Measurements from ENCODE around the gene MYCL.
"Not testable (repeated sequence)": the region's sequence is repeated elsewhere in the genome, so short reads cannot be mapped to it uniquely, and the experiment has no call there.

Gene MYCL

DNA sequence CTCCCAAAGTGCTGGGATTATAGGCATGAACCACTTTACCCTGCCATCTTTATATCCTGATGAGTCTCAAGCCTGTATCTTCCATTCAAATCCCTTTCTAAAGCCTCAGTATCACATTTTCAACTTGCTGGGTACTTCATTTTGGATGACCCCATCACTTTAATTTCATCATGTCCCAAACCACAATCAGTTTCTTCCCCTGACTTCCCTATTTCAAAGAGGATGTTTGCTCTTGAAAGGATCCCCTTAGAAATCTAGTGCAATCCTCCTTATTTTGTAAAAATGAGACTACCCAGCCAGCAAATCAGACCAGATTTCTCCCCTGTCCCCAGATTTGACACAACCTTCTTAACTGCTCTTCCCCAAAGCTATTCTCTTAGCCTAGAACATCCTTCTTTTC, 11.4 kb downstream of the MYCL start:
- DNase-seq (ENCODE audit: low spot score), result no peak

GRCh38 chr1:39886757-39887231, 14.9 kb downstream of the MYCL start:
- DNase-seq (ENCODE audit: low spot score), result no peak

GRCh38 chr1:39885516-39885915, 16.2 kb downstream of the MYCL start:
- no peak for DNase-seq (ENCODE audit: low spot score)

DNA sequence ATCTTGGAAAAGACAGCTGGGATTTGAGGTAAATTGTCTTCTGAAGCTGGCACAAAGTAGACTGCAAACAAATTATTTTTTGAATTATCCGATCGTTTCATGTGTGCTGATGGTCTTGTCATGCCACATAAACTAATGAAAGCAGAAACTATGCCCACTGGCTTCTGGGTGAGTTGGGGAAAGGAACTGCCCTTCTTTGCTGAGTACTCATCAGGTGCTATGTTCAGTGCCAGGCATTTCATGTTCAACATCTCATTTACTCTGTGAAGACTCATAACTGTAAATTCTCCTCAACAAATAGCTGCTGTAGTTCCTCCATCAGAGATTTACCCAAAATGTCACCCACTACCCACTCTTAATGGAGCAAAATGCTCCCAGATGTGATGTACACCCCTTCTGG, 19.6 kb downstream of the MYCL start:
- no peak for DNase-seq (ENCODE audit: low spot score)

GRCh38 chr1:39877980-39878956, 23.4 kb downstream of the MYCL start:
- no peak for DNase-seq (ENCODE audit: low spot score)

DNA sequence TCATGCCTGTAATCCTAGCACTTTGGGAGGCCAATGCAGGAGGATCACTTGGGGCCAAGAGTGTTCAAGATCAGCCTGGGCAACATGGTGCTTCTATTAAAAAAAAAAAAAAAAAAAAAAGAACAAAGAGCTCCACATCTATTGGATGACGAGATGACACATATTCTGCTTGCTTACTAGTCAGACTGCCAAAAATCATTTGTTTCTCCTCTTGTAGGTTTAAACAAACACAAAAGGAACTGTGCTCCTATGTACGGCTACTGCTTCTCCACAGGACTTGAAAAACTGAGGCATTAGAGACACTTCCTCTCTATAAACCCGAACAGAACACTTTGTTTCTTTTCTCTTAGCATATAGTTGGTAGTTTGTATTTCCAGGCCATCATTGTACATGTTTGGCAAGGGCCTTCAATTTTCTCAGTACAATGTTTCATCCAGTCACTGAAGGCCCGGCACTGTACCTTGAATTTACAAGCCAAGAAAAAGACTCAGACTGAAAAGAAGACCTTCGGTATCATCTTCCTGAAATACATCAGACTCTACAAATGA, 24.4 kb downstream of the MYCL start:
- no peak for DNase-seq (ENCODE audit: low spot score)

GRCh38 chr1:39876144-39876543, 25.6 kb downstream of the MYCL start:
- DNase-seq (ENCODE audit: low spot score), result no peak

DNA sequence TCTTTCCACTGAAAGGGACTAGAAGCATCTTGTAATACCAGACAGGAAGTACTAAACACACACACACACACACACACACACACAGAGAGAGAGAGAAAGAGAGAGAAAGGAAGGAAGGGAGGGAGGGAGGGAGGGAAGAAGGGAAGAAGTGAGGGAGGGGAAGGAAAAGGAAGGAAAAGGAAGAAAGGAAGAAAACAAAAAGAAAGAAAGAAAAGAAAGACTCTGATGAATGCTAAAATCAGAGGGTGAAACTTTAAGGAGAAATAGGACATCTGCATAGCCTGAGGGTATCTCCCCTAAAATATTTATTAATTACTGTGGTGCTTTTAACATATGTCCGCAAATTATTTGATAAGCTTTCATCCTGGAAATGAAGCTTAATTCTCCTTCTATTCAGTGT, 29.0 kb downstream of the MYCL start:
- DNase-seq (ENCODE audit: low spot score), result no peak

GRCh38 chr1:39871796-39872195, 29.9 kb downstream of the MYCL start:
- no peak for DNase-seq (ENCODE audit: low spot score)

GRCh38 chr1:39871043-39871442, 30.7 kb downstream of the MYCL start:
- DNase-seq (ENCODE audit: low spot score), result not testable (repeated sequence)

GRCh38 chr1:39869538-39870112, 32.1 kb downstream of the MYCL start:
- not testable (repeated sequence) for DNase-seq (ENCODE audit: low spot score)

DNA sequence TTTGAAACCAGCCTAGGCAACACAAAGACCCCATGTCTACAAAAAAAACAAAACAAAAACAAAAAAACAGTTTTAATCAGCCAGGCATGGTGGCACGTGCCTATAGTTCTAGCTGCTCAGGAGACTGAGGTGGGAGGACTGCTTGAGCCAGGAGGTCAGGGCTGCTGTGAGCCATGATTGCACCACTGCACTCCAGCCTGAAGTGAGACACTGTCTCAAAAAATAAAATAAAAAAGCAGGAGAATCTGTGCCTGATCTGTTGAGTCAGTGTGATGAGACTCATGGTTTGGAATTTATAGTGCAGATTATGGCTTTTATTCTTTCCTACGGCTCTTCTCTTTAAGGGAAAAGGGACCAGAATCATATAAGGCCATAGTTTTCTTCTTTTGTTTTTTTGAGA, 35.0 kb downstream of the MYCL start:
- DNase-seq (ENCODE audit: low spot score), result no peak

- no peak for DNase-seq (ENCODE audit: low spot score)
Observed at GRCh38 chr1:39865762-39866161, 36.0 kb downstream of the MYCL start.

DNA sequence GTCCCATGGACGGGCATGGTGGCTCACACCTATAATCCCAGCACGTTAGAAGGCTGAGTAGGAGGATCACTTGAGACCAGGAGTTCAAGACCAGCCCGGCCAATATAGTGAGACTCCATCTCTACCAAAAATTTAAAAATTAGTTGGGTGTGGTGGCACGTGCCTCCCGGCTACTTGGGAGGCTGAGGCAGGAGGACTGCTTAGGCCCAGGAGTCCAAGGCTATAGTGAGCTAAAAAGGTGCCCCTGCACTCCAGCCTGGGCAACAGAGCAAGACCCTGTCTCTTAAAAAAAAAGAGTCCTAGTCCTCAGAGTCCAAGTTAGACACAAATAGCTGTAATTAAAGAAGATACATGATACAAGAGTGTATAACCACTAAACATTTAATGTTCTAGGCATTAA, 38.5 kb downstream of the MYCL start:
- no peak for DNase-seq (ENCODE audit: low spot score)

DNA sequence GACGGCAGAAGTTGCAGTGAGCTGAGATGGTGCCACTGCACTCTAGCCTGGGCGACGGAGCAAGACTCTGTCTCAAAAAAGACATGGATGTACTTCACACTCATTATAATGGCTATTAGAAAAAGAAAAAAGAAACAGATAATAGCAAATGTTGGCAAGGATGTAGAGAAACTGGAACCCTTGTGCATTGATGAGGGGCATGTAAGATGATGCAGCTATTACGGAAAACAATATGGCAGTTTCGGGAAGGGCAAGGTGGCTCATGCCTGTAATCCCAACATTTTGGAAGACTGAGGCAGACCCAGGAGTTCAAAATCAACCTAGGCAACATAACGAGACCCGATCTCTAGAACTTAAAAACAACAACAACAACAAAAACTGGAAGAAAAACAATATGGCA, 40.7 kb downstream of the MYCL start:
- DNase-seq (ENCODE audit: low spot score), result no peak

DNA sequence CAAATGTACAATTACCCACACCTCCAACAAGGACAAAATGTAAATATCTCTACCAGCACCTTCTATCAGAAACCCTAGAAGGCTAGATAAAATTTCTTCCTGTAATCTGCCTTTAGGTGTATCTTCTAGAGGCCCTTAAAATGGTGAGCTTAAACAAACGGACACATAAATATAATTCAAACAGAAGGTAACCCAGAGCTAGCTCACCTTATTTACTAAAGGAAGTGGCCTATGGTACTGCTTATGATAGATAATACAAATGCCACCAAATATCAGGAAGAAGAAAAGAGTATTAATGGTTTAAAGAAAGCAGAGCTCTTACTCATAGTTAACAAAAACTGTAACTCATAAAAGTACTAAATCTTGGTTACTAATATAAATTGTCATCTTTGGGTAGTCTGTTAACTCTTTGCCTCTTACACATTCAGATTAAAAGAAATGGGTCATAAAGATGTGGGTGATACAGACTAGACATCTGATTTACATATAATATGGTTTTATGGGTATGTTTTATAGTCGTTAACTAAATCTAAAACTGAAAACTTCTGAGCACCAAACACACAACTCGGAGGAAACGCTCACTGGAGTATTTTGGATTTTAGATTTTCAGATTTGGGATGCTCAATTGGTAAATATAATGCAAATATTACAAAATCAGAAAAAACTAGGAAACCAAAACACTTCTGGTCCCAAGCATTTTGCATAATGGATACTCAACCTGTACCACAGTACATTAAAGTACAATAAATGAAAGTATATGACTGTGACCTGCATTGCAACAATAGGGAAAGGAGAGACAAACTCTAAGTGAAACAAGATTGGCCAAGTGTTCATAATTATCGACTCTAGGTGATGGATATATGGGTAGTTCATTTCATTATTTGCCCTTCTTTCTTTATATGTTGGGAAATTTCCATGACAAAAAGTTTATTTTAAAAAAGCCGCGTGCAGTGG, 41.6 kb downstream of the MYCL start:
- no peak for DNase-seq (ENCODE audit: low spot score)

GRCh38 chr1:39858315-39858714, 43.4 kb downstream of the MYCL start:
- no peak for DNase-seq (ENCODE audit: low spot score)

DNA sequence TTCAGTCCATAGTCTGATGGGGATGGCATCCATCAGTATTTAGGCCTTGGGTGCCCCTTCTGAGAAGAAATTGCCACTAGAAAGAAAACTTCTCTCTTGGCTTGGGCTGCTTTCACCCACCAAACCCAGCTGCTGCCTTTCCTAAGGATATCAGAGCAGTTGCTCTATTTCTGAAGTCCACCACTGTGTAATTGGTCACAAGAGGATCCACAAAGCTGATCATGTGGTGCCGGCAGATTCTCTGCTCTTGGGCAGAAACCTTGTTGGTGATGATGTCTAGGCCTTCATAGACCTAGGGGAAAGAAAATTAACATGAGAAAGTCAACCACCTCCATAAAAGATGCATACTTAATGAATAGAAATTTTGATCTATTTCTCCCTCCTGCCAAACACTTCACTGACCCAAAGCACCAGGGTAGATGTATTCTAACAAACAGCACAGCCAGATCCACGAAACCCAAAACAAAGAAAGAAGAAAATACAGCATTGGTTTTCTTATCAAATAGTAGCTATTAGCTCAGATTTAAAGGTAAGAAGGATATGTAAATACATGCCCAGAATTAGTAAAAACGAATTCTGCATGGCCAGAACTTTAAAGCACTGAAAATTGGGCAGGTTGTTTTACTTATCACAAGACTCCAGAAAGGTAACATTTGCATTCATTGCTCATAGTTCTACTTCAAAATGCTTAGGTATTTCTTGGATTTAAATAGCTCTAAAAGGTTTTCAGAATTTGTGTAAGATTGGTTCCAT, 44.4 kb downstream of the MYCL start:
- DNase-seq (ENCODE audit: low spot score), result no peak

GRCh38 chr1:39854738-39855137, 47.0 kb downstream of the MYCL start:
- no peak for DNase-seq (ENCODE audit: low spot score)

DNA sequence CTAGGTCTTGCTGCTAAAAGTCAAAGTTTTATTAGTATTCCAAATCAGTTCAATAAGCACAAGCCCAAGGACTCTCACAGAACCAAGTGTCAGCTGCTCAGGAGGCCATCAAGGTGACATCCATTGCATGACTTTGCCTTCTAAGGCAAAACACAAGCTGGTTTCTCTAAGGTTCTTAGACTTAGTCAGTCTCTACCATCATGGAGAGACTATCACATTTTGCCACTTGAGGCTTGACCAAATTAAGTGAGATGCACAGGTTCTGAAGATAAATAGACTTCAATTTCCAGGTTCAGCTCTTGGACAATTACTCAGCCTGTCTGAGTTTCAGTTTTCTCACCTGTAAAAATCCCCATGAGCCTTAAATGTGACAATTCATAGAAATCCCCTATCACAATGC, 47.4 kb downstream of the MYCL start:
- no peak for DNase-seq (ENCODE audit: low spot score)

DNA sequence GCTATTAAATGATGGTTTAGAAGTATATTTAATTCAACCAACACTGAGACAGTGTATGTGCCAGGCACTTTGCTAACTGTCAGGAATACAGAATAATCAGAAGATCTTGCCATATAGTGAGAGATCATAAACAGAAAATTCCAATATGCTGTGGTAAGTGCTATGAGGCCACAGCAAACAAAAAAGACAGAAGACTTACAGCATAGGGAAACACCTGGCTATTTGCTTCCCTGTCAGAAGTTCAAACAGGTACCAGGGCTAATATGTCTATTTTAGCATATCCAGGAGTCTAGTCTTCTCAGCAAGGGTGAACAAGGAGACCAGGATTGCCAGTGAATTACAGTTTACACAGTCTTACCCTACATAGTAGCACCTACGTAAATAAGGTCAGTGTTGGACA, 48.8 kb downstream of the MYCL start:
- DNase-seq (ENCODE audit: low spot score), result no peak
